Lung microvascular endothelial cell (primary cell): ENCODE measurements around the gene SNRPN. TPM values are rescaled to one million over a fixed set of nuclear protein-coding genes. Genes with fewer than 3 reads are reported as not detected.
"Not testable (repeated sequence)": the region's sequence is repeated elsewhere in the genome, so short reads cannot be mapped to it uniquely, and the experiment has no call there.

ENCODE experiments used
- DNase-seq, 2 donors: peaks; one replicate each; pipeline versions ENCODE4 v3.0.0 to v3.0.0-alpha.2; 2010; ENCODE audit warnings: low read depth in 2 of 2
- total RNA-seq: library from RNA; depleted of rRNA; stranded (reverse); fragments of >200 nt; gene quantifications from 2 replicates; pipeline ENCODE4 v1.2.1, GENCODE V29; 2014

Gene SNRPN
- total RNA-seq, 1 donor from 2014 or later = 96.4 TPM

- DNase-seq = no peak
Measured at GRCh38 chr15:24966364-24967103, 11.7 kb downstream of the SNRPN start.

GRCh38 chr15:24971052-24971451 lies 16.3 kb downstream of the SNRPN start:
- no peak for DNase-seq

- no peak for DNase-seq
Measured at GRCh38 chr15:24971772-24972171, 17.0 kb downstream of the SNRPN start.

GRCh38 chr15:24972707-24973106 lies 17.9 kb downstream of the SNRPN start:
- DNase-seq = not testable (repeated sequence)

- DNase-seq = no peak
Measured at GRCh38 chr15:24976932-24977331, 22.1 kb downstream of the SNRPN start.

GRCh38 chr15:24977686-24978085 lies 22.9 kb downstream of the SNRPN start:
- no peak for DNase-seq

GRCh38 chr15:24985224-24985623 lies 30.4 kb downstream of the SNRPN start:
- no peak for DNase-seq

- no peak for DNase-seq
Measured at GRCh38 chr15:24986653-24987052, 31.9 kb downstream of the SNRPN start.

- DNase-seq = no peak
Measured at GRCh38 chr15:25019434-25019833, 64.6 kb downstream of the SNRPN start.

GRCh38 chr15:25022233-25022632 lies 67.4 kb downstream of the SNRPN start:
- DNase-seq = peak in 1 of 2 donors; percentile 32

Other genes with a start within 250 kb of the SNRPN start
- 27.5 and 42.7 TPM in 2 replicates for gene SNURF, start within 50 bp of the SNRPN start, total RNA-seq